GM21447 (cell line): ENCODE data around the gene LRRC46.

Experiments
- ATAC-seq: cut with Tn5 transposase; IDR thresholded peaks from one replicate; pipeline ENCODE4 v1.9.1; 2021; ENCODE audit not compliant: unreplicated experiment

Gene LRRC46

GRCh38 chr17:47808830-47809480, 22.5 kb upstream of the LRRC46 start:
- ATAC-seq: no peak

GRCh38 chr17:47810200-47810821, 21.2 kb upstream of the LRRC46 start:
- no peak for ATAC-seq

GRCh38 chr17:47810901-47811635, 20.4 kb upstream of the LRRC46 start:
- no peak for ATAC-seq

GRCh38 chr17:47811709-47812108, 19.8 kb upstream of the LRRC46 start:
- no peak for ATAC-seq

GRCh38 chr17:47812146-47812920, 19.1 kb upstream of the LRRC46 start:
- ATAC-seq: no peak

GRCh38 chr17:47813077-47813476, 18.4 kb upstream of the LRRC46 start:
- no peak for ATAC-seq

GRCh38 chr17:47813512-47814031, 17.9 kb upstream of the LRRC46 start:
- ATAC-seq: no peak

- no peak for ATAC-seq
These were observed 16.2 kb upstream of the LRRC46 start for GRCh38 chr17:47815106-47815918.

- ATAC-seq: no peak
These were observed 15.2 kb upstream of the LRRC46 start for GRCh38 chr17:47816111-47816735.

GRCh38 chr17:47816947-47817346, 14.5 kb upstream of the LRRC46 start:
- no peak for ATAC-seq

- ATAC-seq: no peak
These were observed 13.3 kb upstream of the LRRC46 start for GRCh38 chr17:47818002-47818695.

- no peak for ATAC-seq
These were observed 12.0 kb upstream of the LRRC46 start for GRCh38 chr17:47819475-47819874.

- no peak for ATAC-seq
These were observed 11.3 kb upstream of the LRRC46 start for GRCh38 chr17:47820033-47820789.

GRCh38 chr17:47821031-47821423, 10.4 kb upstream of the LRRC46 start:
- ATAC-seq: no peak

GRCh38 chr17:47821424-47822391, 9.8 kb upstream of the LRRC46 start, which contains the start of gene OSBPL7:
TSS of gene OSBPL7 (minus strand) at chr17:47821794. CDS start at chr17:47820278, 1,516 bp downstream.
- peak; percentile 86 for ATAC-seq

GRCh38 chr17:47822785-47823184, 8.7 kb upstream of the LRRC46 start:
- no peak for ATAC-seq

GRCh38 chr17:47823519-47823918, 8.0 kb upstream of the LRRC46 start:
- no peak for ATAC-seq
